Measurements from ENCODE around the gene CCT8. TPM values are rescaled to one million over a fixed set of nuclear protein-coding genes. Genes with fewer than 3 reads are reported as not detected.

CCT8 gene
- total RNA-seq, 1 experiment from 2014 or later, result 244 TPM

DNA sequence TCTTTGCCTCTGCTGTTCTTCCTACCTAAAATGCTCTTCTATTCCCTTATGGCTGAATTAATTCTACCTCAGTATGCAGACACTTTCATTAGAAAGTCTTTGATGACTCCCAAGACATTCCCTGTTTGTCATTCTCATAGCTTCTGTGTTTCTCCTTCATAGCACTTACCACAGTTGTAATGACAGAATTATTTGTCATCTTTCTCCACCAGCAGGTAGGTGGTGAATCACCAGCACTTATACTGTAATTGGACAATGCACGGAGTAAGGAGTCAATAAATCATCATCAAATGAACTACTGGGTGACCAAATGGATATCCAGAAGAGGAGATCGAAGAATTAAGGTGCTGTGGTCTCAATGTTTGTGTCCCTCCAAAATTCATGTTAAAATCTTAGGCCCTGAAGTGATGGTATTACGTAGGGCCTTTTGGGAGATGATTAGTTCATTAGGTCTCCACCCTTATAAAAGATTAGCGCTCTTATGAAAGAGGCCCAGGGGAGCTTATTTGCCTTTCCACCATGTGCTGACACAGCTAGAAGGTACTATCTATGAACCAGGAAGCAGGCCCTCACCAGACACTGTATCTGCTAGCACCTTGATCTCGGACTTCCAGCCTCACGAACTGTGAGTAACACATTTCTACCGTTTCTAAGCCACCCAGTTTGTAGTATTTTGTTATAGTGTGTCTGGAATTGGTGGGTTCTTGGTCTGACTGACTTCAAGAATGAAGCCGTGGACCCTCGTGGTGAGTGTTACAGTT, 2.4 kb upstream of the CCT8 start:
- no peaks in the 10 kb centered on the region for H3K9me3 ChIP-seq (ENCODE audit: low read length)
- peak overlapping the region; percentile 50 for H3K4me2 ChIP-seq (ENCODE audit: low read length)
- H2AFZ ChIP-seq (ENCODE audit: low read length), result no peak overlapping the region
- H3K79me2 ChIP-seq (ENCODE audit: low read length), result peaks cover 31% of the 10 kb centered on the region
- no peaks in the 10 kb centered on the region for H3K27me3 ChIP-seq (ENCODE audit: low read length)
- ChIA-PET POLR2A (ENCODE audit: unreplicated experiment) (interaction anchor here (2.4 kb wide), 1 partner anchor 51 kb away, joined by 6 read pairs; the partner anchor contains the start of gene USP16), CTCF (no interaction called here)
- H3K27ac ChIP-seq (ENCODE audit: low read length), result peak overlapping the region; percentile 73
- ATAC-seq, result peak; percentile 37
- peaks cover 48% of the 10 kb centered on the region for H3K4me1 ChIP-seq (ENCODE audit: insufficient read depth, low read length)
- H3K36me3 ChIP-seq (ENCODE audit: low read depth, low read length), result peaks cover under 1% of the 10 kb centered on the region; the same call in 1 of the 2 replicates
- TF ChIP-seq, protein P1, sequence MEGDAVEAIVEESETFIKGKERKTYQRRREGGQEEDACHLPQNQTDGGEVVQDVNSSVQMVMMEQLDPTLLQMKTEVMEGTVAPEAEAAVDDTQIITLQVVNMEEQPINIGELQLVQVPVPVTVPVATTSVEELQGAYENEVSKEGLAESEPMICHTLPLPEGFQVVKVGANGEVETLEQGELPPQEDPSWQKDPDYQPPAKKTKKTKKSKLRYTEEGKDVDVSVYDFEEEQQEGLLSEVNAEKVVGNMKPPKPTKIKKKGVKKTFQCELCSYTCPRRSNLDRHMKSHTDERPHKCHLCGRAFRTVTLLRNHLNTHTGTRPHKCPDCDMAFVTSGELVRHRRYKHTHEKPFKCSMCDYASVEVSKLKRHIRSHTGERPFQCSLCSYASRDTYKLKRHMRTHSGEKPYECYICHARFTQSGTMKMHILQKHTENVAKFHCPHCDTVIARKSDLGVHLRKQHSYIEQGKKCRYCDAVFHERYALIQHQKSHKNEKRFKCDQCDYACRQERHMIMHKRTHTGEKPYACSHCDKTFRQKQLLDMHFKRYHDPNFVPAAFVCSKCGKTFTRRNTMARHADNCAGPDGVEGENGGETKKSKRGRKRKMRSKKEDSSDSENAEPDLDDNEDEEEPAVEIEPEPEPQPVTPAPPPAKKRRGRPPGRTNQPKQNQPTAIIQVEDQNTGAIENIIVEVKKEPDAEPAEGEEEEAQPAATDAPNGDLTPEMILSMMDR (conservative IDR thresholded peaks at IDR 0.05; ENCODE audit: low read depth, low read length), result no peak
- TF ChIP-seq EZH2phosphoT487 (IDR thresholded peaks at IDR 0.05; ENCODE audit: borderline replicate concordance, low read length) (no peak), EZH2 (IDR thresholded peaks at IDR 0.05; ENCODE audit: low read length, unreplicated experiment) (no peak)
- peak; percentile 93 for DNase-seq
- H3K9me2 ChIP-seq (replicated peaks; ENCODE audit: low read length), result 0 out of 2 replicates have a peak, but pooled peaks cover 5% of the 10 kb centered on the region
- H3K4me3 ChIP-seq (ENCODE audit: low read length), result no peak overlapping the region
- BruUV-seq (replicated peaks), result no TSS peak
- H3F3A ChIP-seq (ENCODE audit: low read length, unreplicated experiment), result no peaks in the 10 kb centered on the region
- peak overlapping the region; percentile 15; the same call in 1 of the 2 replicates for H3K9ac ChIP-seq (ENCODE audit: low read length)
- intact Hi-C loops (cut with micrococcal nuclease), result no loop called here
- peaks cover 20% of the 10 kb centered on the region for H4K20me1 ChIP-seq (ENCODE audit: low read length)

DNA sequence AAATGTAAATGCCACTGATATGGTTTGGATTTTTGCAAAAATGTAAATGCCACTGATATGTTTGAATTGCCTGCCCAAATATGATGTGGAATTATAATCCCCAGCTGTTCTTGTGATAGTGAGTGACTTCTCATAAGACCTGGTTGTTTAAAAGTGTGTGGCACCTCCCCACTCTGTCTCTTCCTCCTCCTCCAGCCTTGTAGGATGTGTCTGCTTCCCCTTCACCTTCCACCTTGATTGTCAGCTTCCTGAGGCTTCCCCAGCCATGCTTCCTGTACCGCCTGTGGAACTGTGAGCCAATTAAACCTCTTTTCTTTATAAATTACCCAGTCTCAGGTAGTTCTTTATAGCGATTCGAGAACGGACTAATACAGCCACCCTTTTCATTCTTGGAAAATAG, 1.3 kb upstream of the CCT8 start:
- Histone ChIP-seq H3K4me2 (ENCODE audit: low read length) (peak overlapping the region; percentile 50), H3K9ac (ENCODE audit: low read length) (no peak overlapping the region), H2AFZ (ENCODE audit: low read length) (no peak overlapping the region), H3K4me1 (ENCODE audit: insufficient read depth, low read length) (peaks cover 52% of the 10 kb centered on the region), H4K20me1 (ENCODE audit: low read length) (peaks cover 31% of the 10 kb centered on the region), H3K4me3 (ENCODE audit: low read length) (no peak overlapping the region), H3K9me2 (replicated peaks; ENCODE audit: low read length) (0 out of 2 replicates have a peak, but pooled peaks cover 5% of the 10 kb centered on the region), H3K9me3 (ENCODE audit: low read length) (no peaks in the 10 kb centered on the region), H3K79me2 (ENCODE audit: low read length) (peaks cover 42% of the 10 kb centered on the region), H3K36me3 (ENCODE audit: low read depth, low read length) (peaks cover 12% of the 10 kb centered on the region; the same call in 1 of the 2 replicates), H3F3A (ENCODE audit: low read length, unreplicated experiment) (peaks cover under 1% of the 10 kb centered on the region), H3K27me3 (ENCODE audit: low read length) (no peaks in the 10 kb centered on the region), H3K27ac (ENCODE audit: low read length) (no peak overlapping the region)
- CTCF ChIA-PET, result no interaction called here
- BruUV-seq (replicated peaks), result no TSS peak
- intact Hi-C loops (cut with micrococcal nuclease), result no loop called here
- ATAC-seq (no peak), DNase-seq (no peak)
- POLR2A ChIA-PET (ENCODE audit: unreplicated experiment), result interaction anchor here (2.4 kb wide), 1 partner anchor 50 kb away, joined by 6 read pairs; the partner anchor contains the start of gene USP16
- TF ChIP-seq EZH2phosphoT487 (IDR thresholded peaks at IDR 0.05; ENCODE audit: borderline replicate concordance, low read length) (no peak), EZH2 (IDR thresholded peaks at IDR 0.05; ENCODE audit: low read length, unreplicated experiment) (no peak)
- TF ChIP-seq, protein P1 (conservative IDR thresholded peaks at IDR 0.05; ENCODE audit: low read depth, low read length), result no peak
